Motor neuron (in vitro differentiated cells): ENCODE data around the gene ACSF3. TPM values are rescaled to one million over a fixed set of nuclear protein-coding genes. Genes with fewer than 3 reads are reported as not detected.

Experiments
- ATAC-seq, 8 experiments: fragments of 200-7000 bp; cut with Tn5 transposase; replicated peaks in 6 of 8; 2 replicates each; pipeline ENCODE4 v1.8.0; 2021; ENCODE audit warnings: mild to moderate bottlenecking in 8 of 8, moderate library complexity in 8 of 8
- H3K27ac ChIP-seq, 2 donors: fragments of 250-450 bp; sonication (Bioruptor Pico); 2 replicates each; pipeline ENCODE4 v1.9.0; 2021; ENCODE audit warnings: antibody characterized with exemption in 2 of 2, mild to moderate bottlenecking in 2 of 2, moderate library complexity in 1 of 2
- H3K4me1 ChIP-seq, 2 donors: fragments of 250-450 bp; sonication (Bioruptor Pico); replicated peaks in 1 of 2; 2 replicates each; pipeline ENCODE4 v1.6.1; 2021; ENCODE audit warnings: antibody characterized with exemption in 2 of 2, mild to moderate bottlenecking in 2 of 2, moderate library complexity in 1 of 2
- H3K4me3 ChIP-seq, 5 donors: fragments of 250-450 bp; sonication (Bioruptor Pico); 2 replicates each; pipeline ENCODE4 v1.9.0; 2021; ENCODE audit warnings: antibody characterized with exemption in 5 of 5, mild to moderate bottlenecking in 5 of 5, moderate library complexity in 4 of 5
- WGBS, 10 experiments: fragments of 450-650 bp; shearing (Covaris generic); methylation state at CpG; one replicate each; pipeline ENCODE4 v1.0.0; 2022; 5-methylcytosine and 5-hydroxymethylcytosine counted together
- in situ Hi-C, 9 experiments: fragments of 400-800 bp; cut with MboI; loops; one replicate each; pipeline ENCODE4 v1.15.0; 2021; ENCODE audit warnings: low sequenced_read_pairs in 9 of 9, low pct_unique_long_range_greater_than_20kb in 2 of 9; ENCODE audit not compliant: unreplicated experiment in 9 of 9
- total RNA-seq, 8 experiments: library from RNA; unstranded; fragments of 300-600 nt; gene quantifications; 2 replicates each; pipeline versions ENCODE4 v1.2.3 to v1.2.4, GENCODE V29; 2022

The ACSF3 gene
- total RNA-seq, 8 experiments from 2014 or later: 7.7 to 39.8 (median 13.8) TPM

DNA sequence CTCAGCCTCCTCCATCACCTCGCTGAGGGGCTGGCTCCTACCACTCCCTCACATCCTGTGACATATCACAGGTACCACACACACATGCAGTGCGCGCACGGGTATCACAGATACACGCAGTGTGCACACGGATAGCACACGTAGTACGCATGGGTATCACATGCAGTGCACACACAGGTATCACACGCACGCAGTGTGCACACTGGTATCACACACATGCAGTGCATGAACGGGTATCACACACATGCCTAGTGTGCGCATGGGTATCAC, 30.1 kb downstream of the ACSF3 start:
- peaks cover under 1 to 3% of the 10 kb centered on the region in 2 donors for H3K4me1 ChIP-seq
- no peak for ATAC-seq
- WGBS, 10 experiments: 80 to 100% (median 100%) methylated on average over 1 to 5 of the region's 12 CpGs; no CpG with 5 or more reads in 3 of the 10 experiments
- in situ Hi-C loops: no loop called here
- no peak overlapping the region for H3K4me3 ChIP-seq
- no peak overlapping the region for H3K27ac ChIP-seq

DNA sequence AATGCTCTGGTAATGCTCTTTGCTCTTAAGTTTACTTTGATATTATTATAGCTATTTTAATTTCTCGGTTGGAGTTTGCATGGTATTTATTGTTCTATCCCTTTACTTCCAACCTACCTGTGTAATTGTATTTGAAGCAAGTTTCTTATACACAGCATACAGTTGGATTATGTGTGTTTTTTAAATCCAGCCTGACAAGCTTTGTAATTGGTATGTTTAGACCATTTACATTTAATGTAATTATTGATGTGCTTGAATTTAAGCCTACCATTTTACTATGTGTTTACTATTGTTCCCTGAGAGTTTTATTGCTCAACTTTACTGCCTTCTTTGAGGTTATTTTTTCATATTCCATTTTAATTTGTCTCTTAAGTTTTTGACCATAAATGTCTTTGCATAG, 35.7 kb downstream of the ACSF3 start:
- no peaks in the 10 kb centered on the region for H3K4me1 ChIP-seq
- no peak for ATAC-seq
- WGBS, 10 experiments: 88 to 100% (median 100%) methylated on average over 1 of the region's 1 CpG; no CpG with 5 or more reads in 2 of the 10 experiments
- H3K27ac ChIP-seq: no peak overlapping the region
- no peak overlapping the region for H3K4me3 ChIP-seq
- in situ Hi-C loops: no loop called here

DNA sequence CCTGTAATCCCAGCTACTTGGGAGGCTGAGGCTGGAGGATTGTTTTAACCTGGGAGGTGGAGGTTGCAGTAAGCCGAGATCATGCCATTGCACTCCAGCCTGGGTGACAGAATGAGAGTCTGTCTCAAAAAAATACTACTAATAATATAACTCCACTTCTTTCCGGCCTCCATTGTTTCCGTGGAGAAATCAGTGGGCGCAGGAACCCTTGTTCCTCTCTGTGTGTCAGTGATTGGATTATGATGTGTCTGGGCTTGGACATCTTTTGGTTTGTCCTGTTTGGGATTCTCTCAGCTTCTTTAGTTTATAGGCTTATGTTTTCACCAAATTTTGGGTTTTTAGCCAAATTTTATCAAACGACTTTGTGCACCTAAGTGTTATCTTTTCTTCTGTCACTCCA, 36.8 kb downstream of the ACSF3 start:
- WGBS, 10 experiments: 50 to 100% (median 93%) methylated on average over 1 to 5 of the region's 5 CpGs
- ATAC-seq: no peak
- Histone ChIP-seq H3K27ac (no peak overlapping the region), H3K4me3 (no peak overlapping the region), H3K4me1 (no peaks in the 10 kb centered on the region)
- in situ Hi-C loops: no loop called here

DNA sequence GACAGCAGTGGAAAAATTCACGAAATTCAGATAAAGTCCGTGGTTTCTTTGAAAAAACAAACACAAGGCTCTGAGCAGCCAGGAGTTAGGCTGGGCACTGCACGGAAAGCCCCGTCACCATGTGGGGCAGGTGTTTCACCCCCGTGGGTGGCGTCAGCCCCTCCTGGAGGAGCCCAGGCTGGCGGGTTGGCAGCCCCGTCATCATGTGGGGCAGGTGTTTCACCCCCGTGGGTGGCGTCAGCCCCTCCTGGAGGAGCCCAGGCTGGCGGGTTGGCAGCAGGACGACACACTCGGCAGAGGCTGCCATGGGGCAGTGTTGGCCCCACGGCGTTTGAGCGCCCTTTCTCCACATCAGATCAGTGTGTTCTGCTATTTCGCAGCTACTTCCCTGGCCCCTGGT, 38.1 kb downstream of the ACSF3 start:
- H3K4me1 ChIP-seq: peaks cover 0 to 12% of the 10 kb centered on the region in 2 donors
- 67 to 100% (median 91%) methylated on average over 1 to 10 of the region's 17 CpGs; no CpG with 5 or more reads in 2 of the 10 experiments for WGBS, 10 experiments
- no peak for ATAC-seq
- H3K4me3 ChIP-seq: no peak overlapping the region
- in situ Hi-C loops: no loop called here
- no peak overlapping the region for H3K27ac ChIP-seq

DNA sequence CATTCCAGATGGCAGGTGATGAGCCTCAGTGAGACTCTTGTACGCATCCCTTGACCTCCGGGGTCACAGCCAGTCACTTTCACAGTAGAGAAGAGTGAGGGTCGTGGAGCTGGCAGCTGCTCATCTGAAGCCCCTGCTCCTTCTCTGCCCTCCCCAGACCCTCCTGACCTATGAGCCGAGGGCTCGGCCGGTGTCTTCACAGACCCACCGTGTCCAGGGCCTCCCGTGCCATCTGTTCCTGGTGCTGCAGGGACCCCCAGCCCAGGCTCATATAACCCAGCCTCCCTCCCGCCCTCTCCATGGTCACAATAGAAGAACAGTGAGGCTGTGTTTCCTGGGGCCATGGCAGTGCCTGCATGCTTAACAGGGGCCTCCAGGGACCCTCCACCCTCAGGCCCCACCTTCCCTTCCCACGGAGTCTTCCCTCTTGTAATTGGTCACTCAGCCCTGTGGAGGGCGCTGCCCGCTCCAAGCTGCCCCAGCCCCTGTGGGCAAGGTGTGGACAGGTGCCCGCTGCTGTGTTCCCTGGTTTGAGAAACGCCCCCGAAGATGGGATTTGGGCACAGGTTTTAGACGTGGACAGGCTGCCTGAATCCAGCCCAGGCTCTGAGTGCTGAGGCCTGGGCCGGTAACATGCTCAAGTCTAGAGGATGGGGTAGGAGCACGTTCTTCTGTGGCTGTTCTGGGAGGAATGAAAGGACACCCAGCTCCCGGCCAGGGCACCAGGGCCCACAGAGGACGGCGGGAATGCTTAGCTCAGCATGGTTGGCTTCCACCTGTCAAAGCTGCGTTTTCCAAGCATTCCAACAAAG, 38.7 kb downstream of the ACSF3 start:
- Histone ChIP-seq H3K27ac (no peak overlapping the region), H3K4me3 (no peak overlapping the region), H3K4me1 (peaks cover 0 to 15% of the 10 kb centered on the region in 2 donors)
- in situ Hi-C loops: no loop called here
- 20 to 90% (median 75%) methylated on average over 1 to 6 of the region's 22 CpGs; no CpG with 5 or more reads in 3 of the 10 experiments for WGBS, 10 experiments
- no peak for ATAC-seq

DNA sequence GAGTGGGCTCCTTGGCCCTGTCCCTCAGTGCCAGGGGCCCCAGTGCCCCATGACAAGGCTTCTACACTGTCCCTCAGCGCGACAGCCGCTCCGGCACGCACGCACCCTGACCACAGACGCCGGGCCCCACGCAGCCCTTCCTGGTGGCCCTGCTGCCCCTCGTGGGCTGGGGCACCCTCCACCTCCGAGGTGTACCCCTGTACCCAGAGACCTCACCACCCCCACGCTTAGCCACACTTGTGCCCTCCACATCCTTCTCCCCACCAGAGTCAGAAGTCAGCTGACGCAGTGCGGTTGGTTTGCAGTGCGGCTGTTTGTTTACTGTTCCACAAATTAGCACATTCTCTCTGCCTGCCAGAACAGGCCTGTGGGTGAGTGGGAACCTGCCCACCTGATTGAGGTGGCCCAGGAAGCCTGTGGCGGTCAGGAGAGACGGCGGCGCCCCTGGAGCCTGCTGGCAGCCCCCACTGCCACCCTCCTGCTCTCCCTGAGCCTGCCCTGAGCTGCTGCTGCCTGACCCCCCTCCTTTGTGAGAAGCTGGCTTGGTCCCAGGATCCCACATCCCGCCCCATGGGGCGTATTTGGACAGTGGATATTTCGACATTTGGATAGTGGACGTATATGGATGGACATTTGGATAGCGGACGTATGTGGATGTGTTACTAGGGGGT, 39.9 kb downstream of the ACSF3 start:
- H3K27ac ChIP-seq: no peak overlapping the region
- peaks cover 0 to 15% of the 10 kb centered on the region in 2 donors for H3K4me1 ChIP-seq
- H3K4me3 ChIP-seq: no peak overlapping the region
- no peak for ATAC-seq
- 80 to 100% (median 93%) methylated on average over 1 to 19 of the region's 25 CpGs; no CpG with 5 or more reads in 3 of the 10 experiments for WGBS, 10 experiments
- in situ Hi-C loops: no loop called here

DNA sequence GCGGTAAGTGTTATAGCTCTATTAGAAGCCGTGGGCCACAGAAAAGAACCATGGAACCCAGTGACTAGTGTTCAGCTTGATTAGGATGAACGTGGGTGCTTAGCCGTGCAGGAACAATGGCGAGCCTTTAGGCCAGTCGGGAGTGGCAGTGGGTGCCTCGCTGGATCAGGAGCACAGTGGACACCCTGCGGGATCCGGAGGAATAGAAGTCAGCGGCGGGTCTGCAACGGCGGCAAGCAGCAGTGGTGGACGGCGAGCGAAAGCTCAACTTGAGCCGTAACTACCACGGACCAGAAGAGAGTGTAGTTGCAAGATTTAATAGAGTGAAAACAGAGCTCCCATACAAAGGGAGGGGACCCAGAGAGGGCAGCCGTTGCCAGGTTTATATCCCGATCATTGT, 40.6 kb downstream of the ACSF3 start:
- 70 to 100% (median 100%) methylated on average over 1 to 17 of the region's 20 CpGs; no CpG with 5 or more reads in 3 of the 10 experiments for WGBS, 10 experiments
- Histone ChIP-seq H3K27ac (no peak overlapping the region), H3K4me1 (peaks cover 0 to 15% of the 10 kb centered on the region in 2 donors), H3K4me3 (no peak overlapping the region)
- no peak for ATAC-seq
- in situ Hi-C loops: no loop called here

DNA sequence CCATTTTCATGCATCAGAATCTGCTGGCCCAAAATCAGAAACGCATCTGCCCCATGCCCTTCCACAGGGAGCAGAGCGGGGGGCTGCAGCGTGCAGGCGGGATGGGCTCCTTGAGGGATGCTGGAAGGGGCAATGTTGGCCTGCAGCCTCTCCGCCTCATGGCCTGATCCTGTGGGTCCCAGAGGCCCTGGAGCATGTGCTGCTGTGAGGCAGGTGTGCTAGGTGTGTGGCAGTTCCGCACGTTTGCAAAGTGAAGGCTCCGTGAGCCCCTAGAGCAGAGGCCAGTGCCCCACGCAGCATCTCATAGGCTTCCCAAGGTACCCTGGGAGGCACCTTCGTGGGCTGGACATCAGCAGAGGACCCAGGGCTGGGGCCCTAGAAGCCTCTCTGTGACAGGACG, 41.5 kb downstream of the ACSF3 start:
- Histone ChIP-seq H3K4me1 (peaks cover 0 to 16% of the 10 kb centered on the region in 2 donors), H3K27ac (no peak overlapping the region), H3K4me3 (no peak overlapping the region)
- 60 to 100% (median 83%) methylated on average over 1 to 9 of the region's 11 CpGs; no CpG with 5 or more reads in 4 of the 10 experiments for WGBS, 10 experiments
- in situ Hi-C loops: no loop called here
- ATAC-seq: no peak

DNA sequence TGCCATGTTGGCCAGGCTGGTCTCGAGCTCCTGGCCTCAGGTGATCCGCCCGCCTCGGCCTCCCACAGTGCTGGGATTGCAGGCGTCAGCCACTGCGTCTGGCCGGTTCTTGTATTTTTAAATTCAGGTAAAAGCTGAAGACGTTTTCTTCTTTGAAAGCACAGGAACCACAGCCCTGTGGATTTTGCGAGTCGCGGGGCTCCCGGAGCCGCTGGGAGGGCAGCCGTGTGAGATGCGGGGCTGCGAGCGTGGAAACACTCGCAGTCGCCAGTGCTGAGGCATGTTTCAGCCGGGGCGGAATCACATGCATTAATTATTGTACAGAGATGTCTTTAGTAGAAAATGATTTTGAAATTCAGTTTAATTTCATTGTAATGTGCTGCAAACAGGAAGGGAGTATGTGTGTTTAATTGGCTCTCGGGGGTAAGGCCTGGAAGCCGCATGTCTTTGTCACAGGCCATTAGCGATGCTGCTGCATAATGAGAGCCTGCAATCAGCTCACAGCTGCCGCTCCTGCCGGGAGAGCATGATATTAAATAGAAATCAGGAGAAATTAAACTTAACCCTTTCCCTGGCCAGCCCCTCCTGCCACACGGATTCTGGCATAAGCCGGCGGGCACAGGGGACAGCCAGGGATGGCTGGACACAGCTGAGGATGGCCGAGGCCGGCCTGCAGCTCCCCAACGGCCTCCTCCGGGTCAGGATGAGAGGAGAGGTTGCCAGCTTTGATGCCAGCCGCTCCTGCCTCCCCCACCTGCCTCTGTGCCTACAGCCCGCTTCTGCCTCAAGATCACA, 42.5 kb downstream of the ACSF3 start:
- Histone ChIP-seq H3K4me3 (no peak overlapping the region), H3K4me1 (peaks cover 0 to 26% of the 10 kb centered on the region in 2 donors), H3K27ac (peak overlapping the region in 1 of 2 donors; percentile 66)
- in situ Hi-C loops: no loop called here
- ATAC-seq: peak in 5 of 8 experiments; percentile 61 to 85 (median 83)
- WGBS, 10 experiments: 53 to 100% (median 79%) methylated on average over 1 to 22 of the region's 35 CpGs; no CpG with 5 or more reads in 2 of the 10 experiments

DNA sequence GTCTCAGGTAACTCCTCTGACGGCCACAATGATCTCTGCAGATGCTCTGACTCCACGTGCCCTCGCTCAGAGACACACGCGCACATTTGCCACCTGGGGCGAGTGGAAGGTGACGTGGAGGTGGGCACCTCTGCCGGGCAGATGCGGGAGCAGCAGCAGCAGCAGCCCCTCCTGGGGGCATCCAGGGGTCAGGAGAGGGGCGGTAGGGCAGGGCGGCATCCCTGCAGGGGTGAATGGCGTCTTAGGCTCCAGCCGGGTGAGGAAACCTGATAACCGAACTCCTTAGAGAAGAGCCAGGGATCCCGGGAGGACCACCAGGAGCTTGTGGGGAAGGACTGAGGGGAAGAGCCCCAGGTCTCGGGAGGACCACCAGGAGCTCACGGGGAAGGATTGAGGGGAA, 43.3 kb downstream of the ACSF3 start:
- no peak for ATAC-seq
- H3K4me3 ChIP-seq: no peak overlapping the region
- in situ Hi-C loops: no loop called here
- peaks cover 0 to 31% of the 10 kb centered on the region in 2 donors for H3K4me1 ChIP-seq
- WGBS, 10 experiments: 87 to 100% (median 97%) methylated on average over 1 to 7 of the region's 17 CpGs; no CpG with 5 or more reads in 3 of the 10 experiments
- peak overlapping the region in 1 of 2 donors; percentile 66 for H3K27ac ChIP-seq

DNA sequence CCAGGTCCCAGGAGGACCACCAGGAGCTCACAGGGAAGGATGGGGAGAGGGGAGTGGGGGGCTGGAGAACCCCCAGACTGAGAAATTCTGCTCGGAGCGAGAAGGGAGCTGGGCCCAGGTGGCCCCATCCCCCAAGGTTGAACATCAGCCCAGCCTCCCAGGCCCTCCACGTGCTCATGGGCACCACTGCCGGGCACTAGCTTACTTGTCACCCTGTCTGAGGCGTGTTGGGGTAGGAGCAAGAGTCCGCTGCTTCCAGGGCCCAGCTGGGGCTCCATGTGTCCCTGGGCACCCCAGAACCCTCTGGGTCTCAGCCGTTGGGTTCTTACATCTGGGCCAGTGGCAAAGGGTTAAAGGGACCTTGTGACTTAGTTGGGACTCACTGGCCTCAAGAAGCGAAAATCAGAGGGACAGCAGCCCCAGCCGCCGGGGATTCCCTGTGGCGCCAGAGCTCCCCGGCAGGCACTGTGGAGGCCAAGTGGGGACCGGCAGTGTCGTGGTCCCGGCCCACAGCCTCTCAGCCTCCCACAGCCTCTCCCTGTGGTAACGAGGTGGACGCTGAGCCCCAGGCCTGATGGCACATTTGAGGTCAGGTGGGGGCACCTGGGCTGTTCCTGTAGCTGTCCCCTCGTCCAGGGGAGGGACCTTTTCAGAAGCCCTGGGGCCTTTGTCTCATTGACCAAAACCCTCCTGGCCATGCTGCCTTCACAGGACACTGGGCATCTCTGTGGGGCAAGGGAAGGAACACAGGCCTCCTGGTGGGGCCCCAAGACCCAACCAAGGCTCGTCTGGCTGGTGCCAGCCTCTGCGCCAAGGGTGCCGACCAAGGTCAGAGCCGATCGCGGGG, 44.2 kb downstream of the ACSF3 start:
- no peak overlapping the region for H3K27ac ChIP-seq
- no peak overlapping the region for H3K4me3 ChIP-seq
- WGBS, 10 experiments: 0 to 100% (median 93%) methylated on average over 1 to 5 of the region's 24 CpGs; no CpG with 5 or more reads in 5 of the 10 experiments
- no peak for ATAC-seq
- in situ Hi-C loops: no loop called here
- peaks cover 0 to 31% of the 10 kb centered on the region in 2 donors for H3K4me1 ChIP-seq

DNA sequence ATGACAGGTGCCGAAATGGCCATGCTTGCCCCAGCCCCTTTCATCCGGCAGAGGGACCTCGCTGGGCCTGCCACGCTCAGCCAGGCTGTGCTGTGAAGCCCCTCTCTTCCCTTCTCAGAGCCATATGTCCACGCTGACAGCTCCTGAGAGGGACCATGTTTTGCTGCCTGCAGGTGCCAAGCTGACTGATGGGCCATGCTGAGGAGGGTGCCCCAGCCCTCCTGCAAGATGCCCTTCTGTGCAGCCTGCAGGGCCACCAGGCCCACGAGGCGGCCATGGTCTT, 44.8 kb downstream of the ACSF3 start:
- ATAC-seq: no peak
- no peak overlapping the region for H3K27ac ChIP-seq
- in situ Hi-C loops: no loop called here
- H3K4me3 ChIP-seq: no peak overlapping the region
- H3K4me1 ChIP-seq: peaks cover 0 to 31% of the 10 kb centered on the region in 2 donors
- WGBS, 10 experiments: 90 to 100% (median 97%) methylated on average over 1 to 5 of the region's 7 CpGs; no CpG with 5 or more reads in 7 of the 10 experiments
